Prostate gland (tissue), 2 donors: ENCODE data around the gene LENG9. TPM values are rescaled to one million over a fixed set of nuclear protein-coding genes. Genes with fewer than 3 reads are reported as not detected.
"Not testable (repeated sequence)": the region's sequence is repeated elsewhere in the genome, so short reads cannot be mapped to it uniquely, and the experiment has no call there.

Experiments
- DNase-seq: peaks from one replicate; pipeline ENCODE4 v3.0.0-alpha.2; 2019; ENCODE audit warnings: low spot score
- H3K27ac ChIP-seq, 2 donors: fragments of 200-600 bp; sonication (generic); 2 replicates each; pipeline ENCODE4 v1.5.1; 2017 to 2019
- H3K27me3 ChIP-seq: fragments of 200-600 bp; sonication (generic); replicated peaks from 2 replicates; pipeline ENCODE4 v1.5.1; 2019; ENCODE audit not compliant: insufficient read depth
- H3K36me3 ChIP-seq, 2 donors: fragments of 200-600 bp; sonication (generic); 1 replicate in 1 of 2; 2 replicates in 1 of 2; pipeline versions ENCODE4 v1.5.1 to v1.8.1; 2017 to 2019
- H3K4me1 ChIP-seq: fragments of 200-600 bp; sonication (generic); replicated peaks from 2 replicates; pipeline ENCODE4 v1.5.1; 2019
- H3K4me3 ChIP-seq, 2 donors: fragments of 200-600 bp; sonication (generic); 2 replicates each; pipeline ENCODE4 v1.5.1; 2017 to 2019
- H3K9me3 ChIP-seq: fragments of 200-600 bp; sonication (generic); 2 replicates; pipeline ENCODE4 v1.5.1; 2017
- POLR2A ChIP-seq: fragments of 450-650 bp; IDR thresholded peaks from one replicate; pipeline ENCODE4 v1.6.1; 2016; ENCODE audit warnings: antibody characterized with exemption, mild to moderate bottlenecking
- POLR2AphosphoS5 ChIP-seq: sonication (generic); formaldehyde crosslinking; IDR thresholded peaks from one replicate; pipeline ENCODE4 v1.6.1; 2017; ENCODE audit warnings: antibody characterized with exemption
- WGBS: methylation state at CpG from one replicate; pipeline ENCODE4 v1.1.5; 2018; 5-methylcytosine and 5-hydroxymethylcytosine counted together
- intact Hi-C: fragments of 100-400 bp; cut with DNase I; formaldehyde crosslinking; loops from one replicate; pipeline ENCODE4 v1.14.2; 2022
- total RNA-seq, 2 donors: library from RNA; depleted of rRNA; stranded (reverse); fragments of >200 nt; gene quantifications; one replicate each; pipeline ENCODE4 v1.1.0, GENCODE V29; 2016
- TF ChIP-seq, protein P1 (sequence below), 4 experiments: fragments of 200-600 bp in 2 of 4; fragments of 450-650 bp in 2 of 4; sonication (generic) in 2 of 4; IDR thresholded peaks; 1 replicate in 3 of 4; 2 replicates in 1 of 4; pipeline ENCODE4 v1.5.1; 2016 to 2019; ENCODE audit warnings: antibody characterized with exemption in 4 of 4, mild to moderate bottlenecking in 2 of 4, moderate library complexity in 2 of 4

Gene LENG9
- total RNA-seq, 2 donors from 2014 or later, result 18.6 to 22.2 TPM

DNA sequence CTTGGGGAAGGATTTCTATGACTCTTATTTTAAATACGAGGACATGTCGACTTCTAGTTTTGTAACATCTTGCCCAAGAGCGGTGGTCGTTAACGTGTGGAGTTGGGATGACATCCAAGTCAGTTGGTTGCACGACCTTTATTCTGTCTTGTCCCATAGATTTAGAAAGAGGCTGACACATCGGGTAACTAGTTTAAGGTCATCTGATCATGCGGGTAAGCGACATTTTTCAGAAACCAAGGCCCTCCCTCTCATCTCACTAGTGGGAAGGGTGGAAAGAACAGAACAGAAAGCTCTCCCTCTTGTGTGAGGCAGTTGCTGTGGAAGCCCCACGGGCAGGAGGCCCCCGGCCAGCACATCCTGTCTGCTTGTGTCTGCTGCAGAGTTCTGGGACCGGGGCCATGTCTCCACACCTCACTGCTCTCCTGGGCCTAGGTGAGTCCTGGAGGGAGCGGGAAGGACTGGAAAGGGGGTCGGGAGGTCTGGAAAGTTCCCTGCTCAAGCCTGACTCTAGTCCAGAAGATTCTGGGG lies 39.0 kb upstream of the LENG9 start, which contains the start of gene LAIR2:
TSS of gene LAIR2 (plus strand) at position 314 of the 531 bp plus-strand sequence. CDS start at position 402, 88 bp downstream.
- WGBS, result 72% methylated on average over 14 of the region's 14 CpGs
- Histone ChIP-seq H3K4me1 (no peaks in the 10 kb centered on the region), H3K9me3 (no peaks in the 10 kb centered on the region), H3K27me3 (no peaks in the 10 kb centered on the region), H3K36me3 (no peaks in the 10 kb centered on the region), H3K4me3 (no peak within 1 kb of the TSS), H3K27ac (no peak within 1 kb of the TSS)
- TF ChIP-seq POLR2A (no peak), POLR2AphosphoS5 (no peak)
- TF ChIP-seq, protein P1, sequence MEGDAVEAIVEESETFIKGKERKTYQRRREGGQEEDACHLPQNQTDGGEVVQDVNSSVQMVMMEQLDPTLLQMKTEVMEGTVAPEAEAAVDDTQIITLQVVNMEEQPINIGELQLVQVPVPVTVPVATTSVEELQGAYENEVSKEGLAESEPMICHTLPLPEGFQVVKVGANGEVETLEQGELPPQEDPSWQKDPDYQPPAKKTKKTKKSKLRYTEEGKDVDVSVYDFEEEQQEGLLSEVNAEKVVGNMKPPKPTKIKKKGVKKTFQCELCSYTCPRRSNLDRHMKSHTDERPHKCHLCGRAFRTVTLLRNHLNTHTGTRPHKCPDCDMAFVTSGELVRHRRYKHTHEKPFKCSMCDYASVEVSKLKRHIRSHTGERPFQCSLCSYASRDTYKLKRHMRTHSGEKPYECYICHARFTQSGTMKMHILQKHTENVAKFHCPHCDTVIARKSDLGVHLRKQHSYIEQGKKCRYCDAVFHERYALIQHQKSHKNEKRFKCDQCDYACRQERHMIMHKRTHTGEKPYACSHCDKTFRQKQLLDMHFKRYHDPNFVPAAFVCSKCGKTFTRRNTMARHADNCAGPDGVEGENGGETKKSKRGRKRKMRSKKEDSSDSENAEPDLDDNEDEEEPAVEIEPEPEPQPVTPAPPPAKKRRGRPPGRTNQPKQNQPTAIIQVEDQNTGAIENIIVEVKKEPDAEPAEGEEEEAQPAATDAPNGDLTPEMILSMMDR (IDR thresholded peaks at IDR 0.05), result no peak
- DNase-seq, result no peak
- intact Hi-C loops, result no loop called here

DNA sequence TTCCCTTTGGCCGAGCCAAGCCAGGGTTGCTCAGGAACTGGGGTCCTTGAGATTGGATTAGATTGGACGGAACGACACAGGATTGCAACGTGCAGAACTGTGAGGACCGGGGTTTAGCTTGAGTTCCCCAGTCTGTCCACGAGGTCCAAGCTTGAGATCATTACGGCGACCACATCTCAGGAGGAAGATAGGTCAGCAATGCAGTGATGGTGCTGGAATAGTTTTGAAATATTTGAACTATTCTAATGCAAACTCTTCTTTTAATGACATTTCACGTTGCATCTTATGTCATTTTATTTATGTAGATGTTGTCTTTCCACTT lies 34.8 kb upstream of the LENG9 start:
- intact Hi-C loops, H3K9me3 ChIP-seq, DNase-seq, H3K27me3 ChIP-seq, H3K4me1 ChIP-seq, H3K4me3 ChIP-seq, H3K27ac ChIP-seq, H3K36me3 ChIP-seq: not testable (repeated sequence)
- 83% methylated on average over 8 of the region's 9 CpGs for WGBS

- H3K9me3 ChIP-seq, intact Hi-C loops, H3K4me3 ChIP-seq, H3K36me3 ChIP-seq, H3K27me3 ChIP-seq, DNase-seq, H3K4me1 ChIP-seq, H3K27ac ChIP-seq: not testable (repeated sequence)
- 78% methylated on average over 7 of the region's 15 CpGs for WGBS
These were observed 34.3 kb upstream of the LENG9 start for GRCh38 chr19:54497747-54498450.

DNA sequence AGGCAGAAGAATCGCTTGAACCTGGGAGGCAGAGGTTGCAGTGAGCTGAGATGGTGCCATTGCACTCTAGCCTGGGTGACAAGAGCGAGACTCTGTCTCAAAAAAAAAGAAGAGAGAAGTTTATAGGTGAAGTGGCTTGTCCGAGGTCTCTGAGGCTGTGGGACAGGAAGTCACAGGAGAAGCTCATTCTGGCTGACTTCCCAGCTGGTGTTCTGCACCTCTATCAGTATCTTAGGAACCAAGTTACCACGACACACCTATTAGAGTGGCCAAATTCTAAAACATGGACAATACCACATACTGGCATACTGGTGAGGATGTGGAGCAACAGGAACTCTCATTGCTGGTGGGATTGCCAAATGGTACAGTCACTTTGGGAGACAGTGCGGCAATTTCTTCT lies 31.7 kb upstream of the LENG9 start:
- H3K4me1 ChIP-seq, H3K36me3 ChIP-seq, H3K27ac ChIP-seq, H3K9me3 ChIP-seq, DNase-seq, H3K27me3 ChIP-seq, intact Hi-C loops, H3K4me3 ChIP-seq: not testable (repeated sequence)
- WGBS, result 66% methylated on average over 5 of the region's 5 CpGs

DNA sequence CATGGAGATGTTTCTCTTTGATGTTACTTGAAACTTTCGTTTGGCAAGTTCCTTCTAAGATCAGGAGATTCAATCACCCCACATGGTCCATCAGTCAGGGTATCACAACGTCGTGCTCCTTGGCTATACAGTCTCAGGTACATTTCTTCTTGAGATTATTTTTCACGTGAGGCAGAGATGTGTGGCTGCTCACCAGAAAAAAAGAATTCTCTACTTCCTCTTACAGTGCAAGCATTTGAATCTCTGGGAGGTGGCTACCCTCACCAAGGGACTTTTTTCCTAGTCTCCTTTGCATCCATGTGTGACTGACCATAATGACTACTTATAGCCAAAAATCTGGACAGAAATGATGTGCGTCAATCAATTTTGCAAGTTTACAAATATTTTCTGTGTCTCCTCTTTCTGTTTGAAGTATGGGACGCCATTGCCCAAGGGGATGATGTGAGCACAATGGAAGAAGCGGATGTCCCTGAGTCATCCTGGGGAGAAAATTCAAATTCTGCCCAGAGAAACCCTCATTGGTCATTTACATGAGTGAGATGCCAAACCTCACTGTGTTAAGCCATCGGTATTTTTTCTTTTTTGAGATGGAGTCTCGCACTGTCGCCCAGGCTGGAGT lies 30.5 kb upstream of the LENG9 start:
- no peaks in the 10 kb centered on the region for H3K9me3 ChIP-seq

GRCh38 chr19:54493056-54493455 lies 29.5 kb upstream of the LENG9 start:
- H3K4me1 ChIP-seq, intact Hi-C loops, DNase-seq, H3K36me3 ChIP-seq, H3K4me3 ChIP-seq, H3K9me3 ChIP-seq, H3K27me3 ChIP-seq, H3K27ac ChIP-seq: not testable (repeated sequence)
- WGBS, result 89% methylated on average over 5 of the region's 5 CpGs

More for the DNA sequence above, 30.5 kb upstream of the LENG9 start:
- Histone ChIP-seq H3K4me1 (no peaks in the 10 kb centered on the region), H3K27me3 (peaks cover 4% of the 10 kb centered on the region), H3K27ac (no peak overlapping the region), H3K36me3 (no peaks in the 10 kb centered on the region), H3K4me3 (no peak overlapping the region)
- TF ChIP-seq, protein P1 (IDR thresholded peaks at IDR 0.05), result no peak
- TF ChIP-seq POLR2AphosphoS5, result no peak
- no peak for TF ChIP-seq POLR2A
- no peak for DNase-seq
- WGBS, result 79% methylated on average over 10 of the region's 10 CpGs
- intact Hi-C loops, result no loop called here

DNA sequence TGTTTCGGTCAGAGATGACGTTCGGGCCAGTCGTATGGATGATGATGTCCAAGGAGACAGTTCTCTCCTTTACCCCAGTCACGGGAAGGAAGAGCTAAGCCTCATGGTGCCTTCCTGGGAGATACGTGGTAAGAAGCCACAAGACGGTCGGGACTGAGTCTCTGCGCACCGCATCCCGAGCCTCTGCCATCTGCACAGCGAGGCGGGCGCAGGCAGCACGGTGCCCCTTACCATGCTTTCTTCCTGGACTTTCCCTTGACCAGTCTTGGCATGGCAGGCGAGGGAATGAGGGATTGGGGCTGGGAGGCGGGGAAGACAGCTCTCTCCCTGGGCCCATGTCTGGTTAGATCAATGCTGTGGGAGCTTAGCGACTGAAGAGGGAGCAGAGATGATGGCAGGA lies 29.0 kb upstream of the LENG9 start:
- no peak for DNase-seq
- Histone ChIP-seq H3K9me3 (no peaks in the 10 kb centered on the region), H3K36me3 (no peaks in the 10 kb centered on the region), H3K27ac (no peak overlapping the region), H3K4me3 (no peak overlapping the region), H3K27me3 (peaks cover 4% of the 10 kb centered on the region), H3K4me1 (no peaks in the 10 kb centered on the region)
- intact Hi-C loops, result no loop called here
- 84% methylated on average over 18 of the region's 18 CpGs for WGBS
- TF ChIP-seq, protein P1 (IDR thresholded peaks at IDR 0.05), result no peak
- TF ChIP-seq POLR2A, result no peak
- no peak for TF ChIP-seq POLR2AphosphoS5
